ENCODE data around the gene ATP5PD.
"Not testable (repeated sequence)": the region's sequence is repeated elsewhere in the genome, so short reads cannot be mapped to it uniquely, and the experiment has no call there.

ATP5PD gene

GRCh38 chr17:75084039-75084660 lies 37.4 kb upstream of the ATP5PD start:
- Mint-ChIP-seq H3K4me1 (peaks cover 11% of the 10 kb centered on the region), H3K4me3 (no peak overlapping the region), H3K36me3 (ENCODE audit: insufficient read depth) (peaks cover 2% of the 10 kb centered on the region), H3K27ac (ENCODE audit: low read depth) (peak overlapping the region; percentile 8), H3K9me3 (no peaks in the 10 kb centered on the region), H3K27me3 (no peaks in the 10 kb centered on the region)
- peak; percentile 48 for ATAC-seq (replicated peaks; ENCODE audit: extremely low read depth, poor library complexity, severe bottlenecking)
- no peak for DNase-seq (ENCODE audit: low spot score in 2 of 2)

- peaks cover 2% of the 10 kb centered on the region for H3K36me3 Mint-ChIP-seq (ENCODE audit: insufficient read depth)
- no peak overlapping the region for H3K4me3 Mint-ChIP-seq
- ATAC-seq (replicated peaks; ENCODE audit: extremely low read depth, poor library complexity, severe bottlenecking) (no peak), DNase-seq (ENCODE audit: low spot score in 2 of 2) (no peak)
- no peaks in the 10 kb centered on the region for H3K9me3 Mint-ChIP-seq
- H3K27me3 Mint-ChIP-seq: no peaks in the 10 kb centered on the region
- H3K27ac Mint-ChIP-seq (ENCODE audit: low read depth): peak overlapping the region; percentile 42
- peaks cover 11% of the 10 kb centered on the region for H3K4me1 Mint-ChIP-seq
Measured at GRCh38 chr17:75082683-75083082, 35.9 kb upstream of the ATP5PD start.

- ATAC-seq (replicated peaks; ENCODE audit: extremely low read depth, poor library complexity, severe bottlenecking) (no peak), DNase-seq (ENCODE audit: low spot score in 2 of 2) (no peak)
- Mint-ChIP-seq H3K4me1 (peaks cover 11% of the 10 kb centered on the region), H3K9me3 (no peaks in the 10 kb centered on the region), H3K27me3 (no peaks in the 10 kb centered on the region), H3K36me3 (ENCODE audit: insufficient read depth) (peaks cover 2% of the 10 kb centered on the region), H3K4me3 (no peak overlapping the region), H3K27ac (ENCODE audit: low read depth) (no peak overlapping the region)
Measured at GRCh38 chr17:75081611-75082540, 35.1 kb upstream of the ATP5PD start.

- Mint-ChIP-seq H3K4me1 (peaks cover 9% of the 10 kb centered on the region), H3K4me3 (no peak overlapping the region)
Measured at GRCh38 chr17:75079023-75079373, 32.2 kb upstream of the ATP5PD start.

GRCh38 chr17:75078284-75079022 lies 31.7 kb upstream of the ATP5PD start:
- H3K27ac Mint-ChIP-seq (ENCODE audit: low read depth): no peak overlapping the region
- DNase-seq (ENCODE audit: low spot score in 2 of 2) (no peak), ATAC-seq (replicated peaks; ENCODE audit: extremely low read depth, poor library complexity, severe bottlenecking) (no peak)
- H3K9me3 Mint-ChIP-seq: no peaks in the 10 kb centered on the region
- peaks cover 3% of the 10 kb centered on the region for H3K36me3 Mint-ChIP-seq (ENCODE audit: insufficient read depth)
- peak overlapping the region; percentile 73 for H3K4me3 Mint-ChIP-seq
- no peaks in the 10 kb centered on the region for H3K27me3 Mint-ChIP-seq
- peaks cover 5% of the 10 kb centered on the region for H3K4me1 Mint-ChIP-seq

More at GRCh38 chr17:75079023-75079373, 32.2 kb upstream of the ATP5PD start:
- Mint-ChIP-seq H3K9me3 (no peaks in the 10 kb centered on the region), H3K36me3 (ENCODE audit: insufficient read depth) (peaks cover 3% of the 10 kb centered on the region), H3K27me3 (no peaks in the 10 kb centered on the region), H3K27ac (ENCODE audit: low read depth) (no peak overlapping the region)
- no peak for ATAC-seq (replicated peaks; ENCODE audit: extremely low read depth, poor library complexity, severe bottlenecking)
- DNase-seq (ENCODE audit: low spot score in 2 of 2): no peak

GRCh38 chr17:75077496-75078283 lies 30.9 kb upstream of the ATP5PD start:
- H3K27me3 Mint-ChIP-seq: no peaks in the 10 kb centered on the region
- peaks cover 3% of the 10 kb centered on the region for H3K36me3 Mint-ChIP-seq (ENCODE audit: insufficient read depth)

GRCh38 chr17:75077072-75077495 lies 30.3 kb upstream of the ATP5PD start:
- no peaks in the 10 kb centered on the region for H3K9me3 Mint-ChIP-seq
- ATAC-seq (replicated peaks; ENCODE audit: extremely low read depth, poor library complexity, severe bottlenecking): no peak
- no peaks in the 10 kb centered on the region for H3K4me1 Mint-ChIP-seq
- H3K27ac Mint-ChIP-seq (ENCODE audit: low read depth): peak overlapping the region; percentile 53
- H3K36me3 Mint-ChIP-seq (ENCODE audit: insufficient read depth): peaks cover 2% of the 10 kb centered on the region
- no peaks in the 10 kb centered on the region for H3K27me3 Mint-ChIP-seq
- DNase-seq (ENCODE audit: low spot score in 2 of 2): no peak
- peak overlapping the region; percentile 73 for H3K4me3 Mint-ChIP-seq

More at GRCh38 chr17:75077496-75078283, 30.9 kb upstream of the ATP5PD start:
- DNase-seq (ENCODE audit: low spot score in 2 of 2) (peak in 1 of 2 donors; percentile 18), ATAC-seq (replicated peaks; ENCODE audit: extremely low read depth, poor library complexity, severe bottlenecking) (peak; percentile 93)
- no peaks in the 10 kb centered on the region for H3K9me3 Mint-ChIP-seq
- no peak overlapping the region for H3K27ac Mint-ChIP-seq (ENCODE audit: low read depth)
- peaks cover 3% of the 10 kb centered on the region for H3K4me1 Mint-ChIP-seq
- peak overlapping the region; percentile 73 for H3K4me3 Mint-ChIP-seq

GRCh38 chr17:75075597-75076336 lies 29.0 kb upstream of the ATP5PD start:
- peaks cover 1% of the 10 kb centered on the region for H3K36me3 Mint-ChIP-seq (ENCODE audit: insufficient read depth)
- DNase-seq (ENCODE audit: low spot score in 2 of 2): no peak
- no peak overlapping the region for H3K4me3 Mint-ChIP-seq
- H3K4me1 Mint-ChIP-seq: no peaks in the 10 kb centered on the region
- H3K9me3 Mint-ChIP-seq: no peaks in the 10 kb centered on the region
- no peaks in the 10 kb centered on the region for H3K27me3 Mint-ChIP-seq
- H3K27ac Mint-ChIP-seq (ENCODE audit: low read depth): no peak overlapping the region
- ATAC-seq (replicated peaks; ENCODE audit: extremely low read depth, poor library complexity, severe bottlenecking): no peak

- H3K27me3 Mint-ChIP-seq: no peaks in the 10 kb centered on the region
- H3K27ac Mint-ChIP-seq (ENCODE audit: low read depth): no peak overlapping the region
- no peaks in the 10 kb centered on the region for H3K9me3 Mint-ChIP-seq
- no peak for ATAC-seq (replicated peaks; ENCODE audit: extremely low read depth, poor library complexity, severe bottlenecking)
- H3K4me3 Mint-ChIP-seq: no peak overlapping the region
- H3K36me3 Mint-ChIP-seq (ENCODE audit: insufficient read depth): peaks cover 1% of the 10 kb centered on the region
- no peak for DNase-seq (ENCODE audit: low spot score in 2 of 2)
- no peaks in the 10 kb centered on the region for H3K4me1 Mint-ChIP-seq
Measured at GRCh38 chr17:75074532-75074931, 27.8 kb upstream of the ATP5PD start.

GRCh38 chr17:75073618-75074047 lies 26.9 kb upstream of the ATP5PD start:
- Mint-ChIP-seq H3K27me3 (no peaks in the 10 kb centered on the region), H3K27ac (ENCODE audit: low read depth) (no peak overlapping the region), H3K9me3 (no peaks in the 10 kb centered on the region), H3K36me3 (ENCODE audit: insufficient read depth) (peaks cover 1% of the 10 kb centered on the region), H3K4me3 (no peak overlapping the region), H3K4me1 (no peaks in the 10 kb centered on the region)
- DNase-seq (ENCODE audit: low spot score in 2 of 2) (no peak), ATAC-seq (replicated peaks; ENCODE audit: extremely low read depth, poor library complexity, severe bottlenecking) (no peak)

- H3K27me3 Mint-ChIP-seq, H3K4me3 Mint-ChIP-seq: not testable (repeated sequence)
Measured at GRCh38 chr17:75072909-75073308, 26.1 kb upstream of the ATP5PD start.

More at GRCh38 chr17:75072909-75073308, 26.1 kb upstream of the ATP5PD start:
- H3K36me3 Mint-ChIP-seq (ENCODE audit: insufficient read depth); H3K27ac Mint-ChIP-seq (ENCODE audit: low read depth); H3K9me3 Mint-ChIP-seq; H3K4me1 Mint-ChIP-seq; DNase-seq (ENCODE audit: low spot score in 2 of 2); ATAC-seq (replicated peaks; ENCODE audit: extremely low read depth, poor library complexity, severe bottlenecking): not testable (repeated sequence)
